Breast epithelium (tissue), 4 donors: ENCODE data around the gene GALNT16. TPM values are rescaled to one million over a fixed set of nuclear protein-coding genes. Genes with fewer than 3 reads are reported as not detected.
A peak's percentile ranks its signal among the peaks of the same experiment; 100 is the strongest.

Experiments
- DNase-seq, 2 donors: peaks; one replicate each; pipeline ENCODE4 v3.0.0-alpha.2; 2019; ENCODE audit warnings: low spot score in 2 of 2
- H3K27ac ChIP-seq, 2 donors: fragments of 200-600 bp; sonication (generic) in 1 of 2; one replicate each; pipeline ENCODE4 v1.5.1; 2016 to 2019; ENCODE audit warnings: mild to moderate bottlenecking in 1 of 2
- H3K27me3 ChIP-seq, 2 donors: fragments of 200-600 bp; sonication (generic) in 1 of 2; one replicate each; pipeline versions ENCODE4 v1.5.1 to v1.6.0; 2017 to 2019; ENCODE audit warnings: control low read depth in 1 of 2, mild to moderate bottlenecking in 1 of 2
- H3K36me3 ChIP-seq: fragments of 200-600 bp; one replicate; pipeline ENCODE4 v1.5.1; 2019
- H3K4me1 ChIP-seq, 2 donors: fragments of 200-600 bp; sonication (generic); one replicate each; pipeline ENCODE4 v1.5.1; 2016 to 2019; ENCODE audit warnings: control low read depth in 1 of 2
- H3K4me3 ChIP-seq, 3 donors: fragments of 200-600 bp; sonication (generic); 1 replicate in 2 of 3; 2 replicates in 1 of 3; pipeline ENCODE4 v1.5.1; 2016 to 2019; ENCODE audit warnings: mild to moderate bottlenecking in 3 of 3, moderate library complexity in 2 of 3
- H3K9me3 ChIP-seq, 2 donors: fragments of 200-600 bp; sonication (generic) in 1 of 2; one replicate each; pipeline ENCODE4 v1.5.1; 2016 to 2019; ENCODE audit warnings: control low read depth in 1 of 2
- CTCF ChIP-seq, 3 donors: fragments of 450-650 bp; IDR thresholded peaks; one replicate each; pipeline ENCODE4 v1.5.1; 2016 to 2017; ENCODE audit warnings: antibody characterized with exemption in 3 of 3, mild to moderate bottlenecking in 3 of 3, moderate library complexity in 3 of 3
- POLR2A ChIP-seq: fragments of 450-650 bp; IDR thresholded peaks from one replicate; pipeline ENCODE4 v1.6.1; 2016; ENCODE audit warnings: antibody characterized with exemption, mild to moderate bottlenecking, moderate library complexity
- POLR2AphosphoS5 ChIP-seq, 3 donors: sonication (generic); formaldehyde crosslinking; IDR thresholded peaks; one replicate each; pipeline ENCODE4 v1.6.1; 2017; ENCODE audit warnings: antibody characterized with exemption in 3 of 3
- intact Hi-C: fragments of 100-400 bp; cut with DNase I; formaldehyde crosslinking; loops from one replicate; pipeline ENCODE4 v1.15.1; 2023; ENCODE audit warnings: low total_unique reads
- total RNA-seq, 3 donors: library from RNA; depleted of rRNA; stranded (reverse); fragments of >200 nt; gene quantifications; one replicate each; pipeline ENCODE4 v1.1.0, GENCODE V29; 2016

The GALNT16 gene
- total RNA-seq, 3 donors from 2014 or later = 6.3 to 20.6 (median 8.8) TPM

- Histone ChIP-seq H3K27me3 (no peaks in the 10 kb centered on the region), H3K36me3 (no peaks in the 10 kb centered on the region), H3K27ac (peak overlapping the region; percentile 67 to 77), H3K4me1 (no peaks in the 10 kb centered on the region), H3K9me3 (no peaks in the 10 kb centered on the region), H3K4me3 (no peak overlapping the region)
- DNase-seq = peak in 1 of 2 donors; percentile 39
- no peak for TF ChIP-seq CTCF (IDR thresholded peaks at IDR 0.05)
- no peak for TF ChIP-seq POLR2A
- peak; percentile 24 to 72 (median 56) for TF ChIP-seq POLR2AphosphoS5 (IDR thresholded peaks at IDR 0.05)
- intact Hi-C loops = loop anchor here (5.0 kb wide), 1 partner anchor 50 kb away; no protein-coding TSS in a partner anchor
Measured at GRCh38 chr14:69317102-69317755, 57.3 kb downstream of the GALNT16 start.

DNA sequence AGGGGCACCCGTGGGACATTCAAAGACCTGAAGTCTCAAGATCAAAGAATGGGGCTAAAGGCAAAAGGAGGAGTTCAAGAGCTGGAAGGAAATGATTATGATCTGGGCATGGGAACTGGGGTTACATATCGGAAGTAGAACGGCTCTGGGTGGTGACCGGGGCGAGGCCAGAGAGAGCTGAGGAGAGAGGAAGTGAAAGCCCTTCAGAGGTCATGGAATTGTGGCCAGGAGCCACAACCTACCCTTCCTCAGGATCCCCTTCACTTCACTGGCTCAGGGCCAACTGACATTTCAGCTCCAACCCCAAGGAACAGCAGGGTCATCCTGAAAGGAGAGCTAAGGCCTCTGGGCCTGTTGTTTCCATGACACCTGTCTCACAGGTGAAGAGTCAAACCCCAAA is 57.8 kb downstream of the GALNT16 start:
- no peaks in the 10 kb centered on the region for H3K4me1 ChIP-seq

DNA sequence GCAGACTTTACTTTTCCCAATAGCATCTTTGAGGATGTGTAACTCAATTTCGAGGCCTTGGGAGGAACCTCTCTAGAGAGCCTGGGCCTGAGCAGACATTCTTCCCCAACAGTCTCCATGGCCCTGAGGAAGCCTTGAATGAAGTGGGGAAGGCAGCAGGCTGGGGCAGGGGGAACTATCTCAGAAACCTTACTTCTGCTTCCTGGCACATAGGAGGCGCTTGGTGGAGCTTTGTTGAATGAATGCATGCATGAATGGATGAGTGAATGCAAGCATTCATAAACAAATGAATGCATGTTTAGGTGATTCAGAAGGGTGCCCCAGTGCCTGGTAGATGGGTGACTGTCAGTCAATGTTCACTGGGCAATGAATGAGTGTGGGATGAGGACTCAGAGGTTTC is 58.3 kb downstream of the GALNT16 start:
- TF ChIP-seq POLR2AphosphoS5 (IDR thresholded peaks at IDR 0.05) = no peak
- no peak for TF ChIP-seq POLR2A
- TF ChIP-seq CTCF (IDR thresholded peaks at IDR 0.05) = no peak
- H3K4me1 ChIP-seq = no peaks in the 10 kb centered on the region
- DNase-seq = no peak
- H3K27me3 ChIP-seq = no peaks in the 10 kb centered on the region
- no peaks in the 10 kb centered on the region for H3K36me3 ChIP-seq
- intact Hi-C loops = loop anchor here (5.0 kb wide), 1 partner anchor 49 kb away; no protein-coding TSS in a partner anchor
- H3K9me3 ChIP-seq = no peaks in the 10 kb centered on the region
- peak overlapping the region; percentile 67 to 77 for H3K27ac ChIP-seq
- no peak overlapping the region for H3K4me3 ChIP-seq

More for the DNA sequence above, 57.8 kb downstream of the GALNT16 start:
- no peaks in the 10 kb centered on the region for H3K9me3 ChIP-seq
- H3K4me3 ChIP-seq = no peak overlapping the region
- DNase-seq = no peak
- peak overlapping the region; percentile 67 to 77 for H3K27ac ChIP-seq
- TF ChIP-seq POLR2AphosphoS5 (IDR thresholded peaks at IDR 0.05) = no peak
- TF ChIP-seq CTCF (IDR thresholded peaks at IDR 0.05) = no peak
- no peak for TF ChIP-seq POLR2A
- no peaks in the 10 kb centered on the region for H3K27me3 ChIP-seq
- no peaks in the 10 kb centered on the region for H3K36me3 ChIP-seq
- intact Hi-C loops = loop anchor here (5.0 kb wide), 1 partner anchor 50 kb away; no protein-coding TSS in a partner anchor

DNA sequence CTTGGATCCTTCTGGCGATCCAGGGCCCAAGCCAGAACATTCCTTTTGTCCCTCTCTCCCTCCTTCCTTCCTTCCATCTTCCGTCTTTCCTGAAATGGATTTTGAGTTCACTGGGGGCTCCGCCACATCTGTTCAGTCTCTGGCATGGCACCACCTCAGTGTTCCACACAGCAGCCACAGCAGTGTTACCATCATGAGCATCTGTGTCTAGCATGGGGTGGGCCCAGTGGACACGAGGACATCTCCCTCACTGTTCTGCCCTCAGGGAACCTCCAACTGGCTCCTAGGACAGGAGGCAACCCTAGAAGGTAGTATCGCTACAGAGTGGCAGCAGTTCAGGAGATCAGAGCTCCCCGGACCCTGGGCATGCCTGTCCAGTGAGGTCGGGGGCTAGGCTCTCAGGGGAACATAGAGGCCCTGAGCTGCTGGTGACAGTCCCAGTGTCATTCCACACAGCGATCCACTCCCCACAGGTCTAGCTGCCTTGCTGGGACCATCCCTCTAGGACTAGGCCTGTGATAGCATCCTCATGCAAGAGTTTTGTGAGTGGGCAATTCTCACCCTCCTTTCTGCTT is 59.0 kb downstream of the GALNT16 start:
- intact Hi-C loops = loop anchor here (5.0 kb wide), 1 partner anchor 48 kb away; no protein-coding TSS in a partner anchor
- no peak for TF ChIP-seq CTCF (IDR thresholded peaks at IDR 0.05)
- TF ChIP-seq POLR2A = no peak
- no peak for TF ChIP-seq POLR2AphosphoS5 (IDR thresholded peaks at IDR 0.05)

DNA sequence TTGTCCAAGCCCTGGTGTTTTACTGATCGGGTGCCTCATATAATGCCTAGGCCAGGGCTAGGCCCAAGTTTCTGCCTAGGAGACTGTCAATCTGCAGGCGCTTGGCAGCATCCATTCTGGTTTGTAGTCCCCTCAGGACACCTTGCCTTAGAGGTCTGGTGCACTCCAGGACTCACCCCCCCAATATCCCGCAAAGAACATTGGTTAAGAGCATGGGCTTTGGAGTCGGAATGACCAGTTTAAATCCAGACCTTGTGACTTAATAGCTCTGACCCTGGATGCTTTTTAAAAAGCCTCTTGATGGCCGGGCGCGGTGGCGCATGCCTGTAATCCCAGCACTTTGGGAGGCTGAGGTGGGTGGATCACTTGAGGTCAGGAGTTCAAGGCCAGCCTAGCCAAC is 60.0 kb downstream of the GALNT16 start:
- no peaks in the 10 kb centered on the region for H3K36me3 ChIP-seq
- no peaks in the 10 kb centered on the region for H3K27me3 ChIP-seq
- no peak overlapping the region for H3K4me3 ChIP-seq
- intact Hi-C loops = loop anchor here (5.0 kb wide), 1 partner anchor 47 kb away; no protein-coding TSS in a partner anchor
- no peaks in the 10 kb centered on the region for H3K9me3 ChIP-seq
- no peak for DNase-seq
- no peaks in the 10 kb centered on the region for H3K4me1 ChIP-seq
- TF ChIP-seq POLR2A (no peak), POLR2AphosphoS5 (IDR thresholded peaks at IDR 0.05) (no peak), CTCF (IDR thresholded peaks at IDR 0.05) (no peak)
- H3K27ac ChIP-seq = no peak overlapping the region

More for the DNA sequence above, 59.0 kb downstream of the GALNT16 start:
- Histone ChIP-seq H3K9me3 (no peaks in the 10 kb centered on the region), H3K4me3 (no peak overlapping the region), H3K4me1 (no peaks in the 10 kb centered on the region), H3K36me3 (no peaks in the 10 kb centered on the region), H3K27ac (peak overlapping the region in 1 of 2 donors; percentile 48), H3K27me3 (no peaks in the 10 kb centered on the region)
- no peak for DNase-seq
